B cell (primary cell): ENCODE results near the gene PRIM1.

Experiments used
- CTCF ChIP-seq: fragments of 200-600 bp; IDR thresholded peaks from one replicate; pipeline ENCODE4 v1.8.0; 2022; ENCODE audit warnings: antibody characterized with exemption, mild to moderate bottlenecking
- EZH2 ChIP-seq: IDR thresholded peaks from 2 replicates; pipeline ENCODE4 v1.6.1; 2012; ENCODE audit warnings: borderline replicate concordance, low read depth, mild to moderate bottlenecking, moderate library complexity, low read length; ENCODE audit not compliant: insufficient read depth, poor library complexity, severe bottlenecking

DNA sequence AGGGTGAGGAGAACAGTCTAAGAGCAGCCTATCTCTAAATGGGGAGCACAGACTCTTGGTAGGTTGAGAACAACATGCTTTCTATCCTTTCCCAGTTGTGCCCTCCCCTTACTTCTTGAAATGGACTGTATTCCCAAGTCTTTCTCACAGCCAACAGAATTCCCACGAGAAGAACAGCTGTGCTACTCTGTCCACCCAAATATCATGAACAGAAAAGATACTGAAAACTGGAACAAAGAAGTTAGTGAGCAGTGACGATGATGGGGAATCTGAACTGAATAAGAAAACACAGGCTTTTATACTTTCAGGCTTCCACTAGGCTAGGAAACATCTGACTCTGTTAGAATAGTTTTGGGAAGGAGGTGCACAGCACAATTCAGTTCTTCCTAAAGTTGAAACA, 30.4 kb downstream of the PRIM1 start:
- TF ChIP-seq CTCF (no peak), EZH2 (no peak)
